Testis (tissue), 3 donors: ENCODE measurements around the gene TNRC6A. TPM values are rescaled to one million over a fixed set of nuclear protein-coding genes. Genes with fewer than 3 reads are reported as not detected.

ENCODE experiments used
- DNase-seq: peaks from one replicate; pipeline ENCODE4 v3.0.0-alpha.2; 2019
- H3K27ac ChIP-seq, 2 donors: fragments of 200-600 bp; sonication (generic); one replicate each; pipeline ENCODE4 v1.5.1; 2019
- H3K27me3 ChIP-seq: fragments of 200-600 bp; sonication (generic); one replicate; pipeline ENCODE4 v1.5.1; 2019
- H3K36me3 ChIP-seq: fragments of 200-600 bp; sonication (generic); one replicate; pipeline ENCODE4 v1.5.1; 2017; ENCODE audit warnings: low read depth; ENCODE audit errors: missing control alignments
- H3K4me1 ChIP-seq: fragments of 200-600 bp; sonication (generic); one replicate; pipeline ENCODE4 v1.5.1; 2019
- H3K4me3 ChIP-seq, 2 donors: fragments of 200-600 bp; sonication (generic); one replicate each; pipeline ENCODE4 v1.5.1; 2017 to 2019
- H3K9me3 ChIP-seq: fragments of 200-600 bp; sonication (generic); one replicate; pipeline ENCODE4 v1.5.1; 2017
- CTCF ChIP-seq, 3 experiments: fragments of 450-650 bp in 2 of 3; fragments of 200-600 bp in 1 of 3; sonication (generic) in 1 of 3; IDR thresholded peaks; one replicate each; pipeline ENCODE4 v1.5.1; 2016 to 2019; ENCODE audit warnings: antibody characterized with exemption in 3 of 3, mild to moderate bottlenecking in 2 of 3, moderate library complexity in 1 of 3
- POLR2A ChIP-seq: fragments of 450-650 bp; IDR thresholded peaks from one replicate; pipeline ENCODE4 v1.6.1; 2017; ENCODE audit warnings: antibody characterized with exemption, mild to moderate bottlenecking, moderate library complexity
- WGBS, 2 donors: methylation state at CpG; one replicate each; pipeline ENCODE4 v1.1.5; 2018; 5-methylcytosine and 5-hydroxymethylcytosine counted together
- intact Hi-C: fragments of 100-400 bp; cut with DNase I; formaldehyde crosslinking; loops from one replicate; pipeline ENCODE4 v1.15.1; 2023; ENCODE audit warnings: low total_unique reads
- polyA plus RNA-seq: library from polyadenylated mRNA; stranded (reverse); fragments of 350-450 nt; fragmentation: Illumina TruSeq; extraction: RNeasy Lipid Tissue Mini Kit (QIAGEN cat#74804); gene quantifications from one replicate; pipeline ENCODE4 v1.2.3, GENCODE V29; 2014; ENCODE audit warnings: low read depth, low replicate concordance; ENCODE audit not compliant: insufficient read depth
- total RNA-seq, 2 donors: library from RNA; depleted of rRNA; stranded (reverse); fragments of >200 nt; gene quantifications; one replicate each; pipeline ENCODE4 v1.2.3, GENCODE V29; 2016

Gene TNRC6A
- total and polyA plus RNA-seq, 3 donors from 2014 or later, result 32.3 to 103 (median 94.1) TPM

- intact Hi-C loops, result no loop called here
- Histone ChIP-seq H3K36me3 (no peaks in the 10 kb centered on the region), H3K4me1 (no peaks in the 10 kb centered on the region), H3K27me3 (no peaks in the 10 kb centered on the region), H3K4me3 (no peak overlapping the region), H3K27ac (no peak overlapping the region), H3K9me3 (no peaks in the 10 kb centered on the region)
- DNase-seq, result peak; percentile 72
- 39 to 41% methylated on average over 14 to 15 of the region's 15 CpGs for WGBS, 2 donors
- TF ChIP-seq CTCF (IDR thresholded peaks at IDR 0.05), result no peak
- TF ChIP-seq POLR2A, result no peak
These were observed 43.7 kb upstream of the TNRC6A start for GRCh38 chr16:24685539-24686432.

- 78 to 80% methylated on average over 9 of the region's 9 CpGs for WGBS, 2 donors
- no peaks in the 10 kb centered on the region for H3K36me3 ChIP-seq
- no peak for DNase-seq
- TF ChIP-seq POLR2A, result no peak
- no peak for TF ChIP-seq CTCF (IDR thresholded peaks at IDR 0.05)
- H3K9me3 ChIP-seq, result no peaks in the 10 kb centered on the region
- intact Hi-C loops, result no loop called here
- H3K27ac ChIP-seq, result no peak overlapping the region
- no peaks in the 10 kb centered on the region for H3K27me3 ChIP-seq
- H3K4me3 ChIP-seq, result no peak overlapping the region
- H3K4me1 ChIP-seq, result no peaks in the 10 kb centered on the region
These were observed 42.8 kb upstream of the TNRC6A start for GRCh38 chr16:24686678-24687077.

GRCh38 chr16:24688359-24688758 lies 41.1 kb upstream of the TNRC6A start:
- Histone ChIP-seq H3K4me1 (no peaks in the 10 kb centered on the region), H3K36me3 (no peaks in the 10 kb centered on the region), H3K4me3 (no peak overlapping the region), H3K27me3 (no peaks in the 10 kb centered on the region), H3K9me3 (no peaks in the 10 kb centered on the region), H3K27ac (no peak overlapping the region)
- intact Hi-C loops, result no loop called here
- 69 to 78% methylated on average over 2 of the region's 2 CpGs for WGBS, 2 donors
- no peak for DNase-seq
- TF ChIP-seq POLR2A, result no peak
- TF ChIP-seq CTCF (IDR thresholded peaks at IDR 0.05), result no peak

- DNase-seq, result peak; percentile 58
- Histone ChIP-seq H3K27me3 (no peaks in the 10 kb centered on the region), H3K9me3 (no peaks in the 10 kb centered on the region), H3K4me3 (no peak overlapping the region), H3K27ac (no peak overlapping the region), H3K4me1 (no peaks in the 10 kb centered on the region), H3K36me3 (no peaks in the 10 kb centered on the region)
- WGBS, 2 donors, result 42 to 59% methylated on average over 7 of the region's 7 CpGs
- TF ChIP-seq CTCF (IDR thresholded peaks at IDR 0.05) (peak; percentile 38 to 47 (median 41)), POLR2A (no peak)
- intact Hi-C loops, result no loop called here
These were observed 40.3 kb upstream of the TNRC6A start for GRCh38 chr16:24689128-24689527.

- intact Hi-C loops, result no loop called here
- H3K9me3 ChIP-seq, result no peaks in the 10 kb centered on the region
- no peak overlapping the region for H3K27ac ChIP-seq
- DNase-seq, result no peak
- H3K36me3 ChIP-seq, result no peaks in the 10 kb centered on the region
- TF ChIP-seq CTCF (IDR thresholded peaks at IDR 0.05) (no peak), POLR2A (no peak)
- H3K4me1 ChIP-seq, result no peaks in the 10 kb centered on the region
- 76 to 78% methylated on average over 7 of the region's 7 CpGs for WGBS, 2 donors
- no peak overlapping the region for H3K4me3 ChIP-seq
- H3K27me3 ChIP-seq, result no peaks in the 10 kb centered on the region
These were observed 36.6 kb upstream of the TNRC6A start for GRCh38 chr16:24692854-24693253.
